Tibial nerve (tissue), 4 donors: ENCODE results near the gene FAM174C. TPM values are rescaled to one million over a fixed set of nuclear protein-coding genes. Genes with fewer than 3 reads are reported as not detected.
A peak's percentile ranks its signal among the peaks of the same experiment; 100 is the strongest.
"Not testable (repeated sequence)": the region's sequence is repeated elsewhere in the genome, so short reads cannot be mapped to it uniquely, and the experiment has no call there.

Source experiments
- DNase-seq, 2 donors: peaks; one replicate each; pipeline ENCODE4 v3.0.0-alpha.2; 2019; ENCODE audit warnings: low spot score in 2 of 2
- H3K27ac ChIP-seq, 4 donors: fragments of 200-600 bp; sonication (generic) in 3 of 4; one replicate each; pipeline ENCODE4 v1.5.1; 2017 to 2019; ENCODE audit warnings: mild to moderate bottlenecking in 1 of 4
- H3K27me3 ChIP-seq, 2 donors: fragments of 200-600 bp; sonication (generic) in 1 of 2; one replicate each; pipeline versions ENCODE4 v1.5.1 to v1.6.0; 2017 to 2019
- H3K36me3 ChIP-seq, 3 donors: fragments of 200-600 bp; sonication (generic); one replicate each; pipeline ENCODE4 v1.5.1; 2018 to 2019
- H3K4me1 ChIP-seq, 4 donors: fragments of 200-600 bp; sonication (generic) in 3 of 4; one replicate each; pipeline ENCODE4 v1.5.1; 2017 to 2019
- H3K4me3 ChIP-seq, 4 donors: fragments of 200-600 bp; sonication (generic) in 3 of 4; one replicate each; pipeline ENCODE4 v1.5.1; 2017 to 2019; ENCODE audit warnings: mild to moderate bottlenecking in 1 of 4, moderate library complexity in 1 of 4
- H3K9me3 ChIP-seq, 4 donors: fragments of 200-600 bp; sonication (generic) in 3 of 4; one replicate each; pipeline ENCODE4 v1.5.1; 2017 to 2019
- CTCF ChIP-seq, 5 experiments: fragments of 200-600 bp in 3 of 5; fragments of 450-650 bp in 2 of 5; sonication (generic) in 3 of 5; IDR thresholded peaks; one replicate each; pipeline ENCODE4 v1.5.1; 2016 to 2019; ENCODE audit warnings: antibody characterized with exemption in 5 of 5, mild to moderate bottlenecking in 3 of 5, moderate library complexity in 2 of 5
- EP300 ChIP-seq, 2 donors: sonication (generic); formaldehyde crosslinking; IDR thresholded peaks; one replicate each; pipeline ENCODE4 v1.6.1; 2017; ENCODE audit warnings: antibody characterized with exemption in 2 of 2, mild to moderate bottlenecking in 1 of 2
- POLR2A ChIP-seq, 2 donors: fragments of 450-650 bp; IDR thresholded peaks; one replicate each; pipeline ENCODE4 v1.6.1; 2017; ENCODE audit warnings: antibody characterized with exemption in 2 of 2, mild to moderate bottlenecking in 2 of 2, moderate library complexity in 2 of 2
- WGBS, 2 donors: methylation state at CpG; one replicate each; pipeline ENCODE4 v1.1.5; 2018; 5-methylcytosine and 5-hydroxymethylcytosine counted together
- total RNA-seq, 4 donors: library from RNA; depleted of rRNA; stranded (reverse); fragments of >200 nt; gene quantifications; one replicate each; pipeline ENCODE4 v1.1.0, GENCODE V29; 2016

FAM174C gene
- total RNA-seq, 4 donors from 2014 or later: 25.5 to 80.7 (median 52.0) TPM

GRCh38 chr19:1299801-1300200 lies 24.5 kb downstream of the FAM174C start:
- Histone ChIP-seq H3K27ac (no peak overlapping the region), H3K36me3 (no peaks in the 10 kb centered on the region), H3K4me1 (peaks cover 0 to 12% (median 8%) of the 10 kb centered on the region in 4 donors), H3K27me3 (peaks cover 0 to 8% of the 10 kb centered on the region in 2 donors), H3K9me3 (no peaks in the 10 kb centered on the region), H3K4me3 (no peak overlapping the region)
- WGBS, 2 donors: 78 to 81% methylated on average over 33 to 34 of the region's 34 CpGs
- TF ChIP-seq EP300 (IDR thresholded peaks at IDR 0.05): no peak
- no peak for TF ChIP-seq CTCF (IDR thresholded peaks at IDR 0.05)
- no peak for TF ChIP-seq POLR2A (IDR thresholded peaks at IDR 0.05)
- DNase-seq: no peak

DNA sequence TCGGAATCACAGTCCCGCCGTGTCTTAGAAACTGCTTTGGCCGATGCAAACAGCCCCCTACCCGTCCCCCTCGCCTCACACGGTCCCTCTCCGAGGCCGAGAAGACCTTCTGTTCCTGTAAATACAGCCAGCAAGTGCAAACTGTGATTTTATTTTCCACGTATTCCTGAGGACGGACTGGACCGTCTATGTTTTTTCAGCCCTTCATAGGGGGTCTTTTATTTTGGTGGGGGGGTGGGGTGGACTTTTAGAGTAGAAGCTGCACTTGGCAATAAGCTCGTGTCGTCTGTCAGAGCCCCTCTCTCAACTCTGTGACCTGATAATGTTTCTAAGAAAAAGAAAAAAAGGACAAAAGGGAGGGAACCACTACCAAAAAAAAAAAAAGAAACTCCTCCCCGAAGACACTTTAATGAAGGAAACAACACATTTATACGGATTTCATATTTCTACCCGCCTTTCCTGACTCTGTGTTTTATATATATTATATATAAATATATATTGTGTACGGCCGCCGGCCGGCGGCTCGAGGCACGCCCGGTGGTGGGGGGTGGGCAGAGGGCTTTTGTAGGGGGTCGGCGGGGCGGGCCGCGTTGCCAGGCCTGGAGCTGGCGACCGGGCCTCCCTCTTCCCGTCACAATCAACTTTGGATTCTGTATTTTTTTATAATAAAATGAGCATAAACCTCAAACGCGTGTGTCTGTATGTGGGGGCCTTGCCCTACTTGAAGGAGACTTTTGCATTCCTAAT lies 25.6 kb downstream of the FAM174C start:
- no peak for TF ChIP-seq CTCF (IDR thresholded peaks at IDR 0.05)
- no peak for TF ChIP-seq EP300 (IDR thresholded peaks at IDR 0.05)
- TF ChIP-seq POLR2A (IDR thresholded peaks at IDR 0.05): no peak
- no peak overlapping the region for H3K27ac ChIP-seq
- no peaks in the 10 kb centered on the region for H3K36me3 ChIP-seq
- DNase-seq: no peak
- WGBS, 2 donors: 81 to 86% methylated on average over 35 of the region's 35 CpGs
- no peak overlapping the region for H3K4me3 ChIP-seq
- H3K4me1 ChIP-seq: peaks cover 0 to 7% (median under 1%) of the 10 kb centered on the region in 4 donors
- no peaks in the 10 kb centered on the region for H3K9me3 ChIP-seq
- H3K27me3 ChIP-seq: no peaks in the 10 kb centered on the region

DNA sequence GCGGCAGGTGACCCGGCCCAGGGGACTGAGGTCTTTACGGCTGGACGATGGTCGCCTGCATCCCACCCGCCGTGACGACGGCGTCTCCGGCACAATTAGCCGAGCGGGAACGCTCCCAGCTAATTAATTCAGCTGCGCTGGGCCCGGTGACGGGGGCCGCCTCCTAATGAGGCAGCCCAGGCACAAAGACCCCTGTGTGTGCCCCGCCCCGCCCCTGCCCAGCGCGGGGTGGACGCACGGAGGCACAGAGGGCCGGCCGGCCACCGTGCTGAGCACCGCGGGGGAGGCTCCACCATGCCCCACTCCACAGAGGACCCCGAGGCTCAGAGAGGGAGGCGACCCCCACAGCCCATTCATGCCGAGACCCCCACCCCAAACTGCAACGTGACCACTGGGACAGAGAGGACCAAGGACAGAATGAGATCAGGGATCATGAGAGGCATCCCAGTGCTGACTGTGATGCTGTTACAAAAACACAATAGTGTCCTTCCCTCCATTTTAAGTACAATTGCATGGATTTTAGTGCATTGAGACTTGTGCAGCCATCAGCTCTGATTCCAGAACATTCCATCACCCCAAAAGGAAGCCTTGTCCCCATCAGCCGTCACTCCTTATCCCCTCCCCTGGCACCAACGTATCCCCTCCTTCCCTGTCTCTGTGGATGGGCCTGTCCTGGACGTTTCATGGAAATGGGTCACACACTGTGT lies 27.4 kb downstream of the FAM174C start:
- Histone ChIP-seq H3K36me3 (no peaks in the 10 kb centered on the region), H3K9me3 (no peaks in the 10 kb centered on the region), H3K4me3 (peak overlapping the region in 1 of 4 donors; percentile 30), H3K4me1 (peaks cover 0 to 7% (median 0%) of the 10 kb centered on the region in 4 donors), H3K27me3 (no peaks in the 10 kb centered on the region), H3K27ac (peak overlapping the region in 1 of 4 donors; percentile 67)
- no peak for DNase-seq
- 45 to 53% methylated on average over 24 to 32 of the region's 36 CpGs for WGBS, 2 donors
- no peak for TF ChIP-seq EP300 (IDR thresholded peaks at IDR 0.05)
- no peak for TF ChIP-seq CTCF (IDR thresholded peaks at IDR 0.05)
- no peak for TF ChIP-seq POLR2A (IDR thresholded peaks at IDR 0.05)

- H3K4me3 ChIP-seq: no peak overlapping the region
These were observed 29.0 kb downstream of the FAM174C start for GRCh38 chr19:1304197-1304924.

GRCh38 chr19:1305354-1305753 lies 30.0 kb downstream of the FAM174C start:
- not testable (repeated sequence) for H3K4me3 ChIP-seq, H3K36me3 ChIP-seq, H3K9me3 ChIP-seq, H3K27ac ChIP-seq, DNase-seq, H3K4me1 ChIP-seq
- peaks cover 0 to 19% of the 10 kb centered on the region in 2 donors for H3K27me3 ChIP-seq
- WGBS, 2 donors: 82% methylated on average over 9 of the region's 9 CpGs

More at GRCh38 chr19:1304197-1304924, 29.0 kb downstream of the FAM174C start:
- peaks cover 0 to 10% of the 10 kb centered on the region in 2 donors for H3K27me3 ChIP-seq
- no peaks in the 10 kb centered on the region for H3K9me3 ChIP-seq
- H3K4me1 ChIP-seq: peaks cover 0 to 7% (median 0%) of the 10 kb centered on the region in 4 donors
- H3K27ac ChIP-seq: no peak overlapping the region
- DNase-seq: no peak
- WGBS, 2 donors: 88 to 93% methylated on average over 18 to 19 of the region's 28 CpGs
- no peak for TF ChIP-seq POLR2A (IDR thresholded peaks at IDR 0.05)
- no peak for TF ChIP-seq EP300 (IDR thresholded peaks at IDR 0.05)
- no peak for TF ChIP-seq CTCF (IDR thresholded peaks at IDR 0.05)
- no peaks in the 10 kb centered on the region for H3K36me3 ChIP-seq
